Measurements from ENCODE around the gene PSMD5.

The PSMD5 gene

GRCh38 chr9:120842685-120843485, at the start of gene PSMD5:
Gene PSMD5 (minus strand): TSS chr9:120842922. CDS start chr9:120842909, 13 bp downstream.
- TF ChIP-seq CTCF (conservative IDR thresholded peaks at IDR 0.05) (no peak), ZFX (IDR thresholded peaks at IDR 0.05) (peak; percentile 53; the same call in 1 of the 2 replicates)
- H3K27ac ChIP-seq, result peak within 1 kb of the TSS; percentile 82

- TF ChIP-seq ZFX (IDR thresholded peaks at IDR 0.05) (no peak), CTCF (conservative IDR thresholded peaks at IDR 0.05) (no peak)
- no peak overlapping the region for H3K27ac ChIP-seq
Measured at GRCh38 chr9:120891884-120892747, 49.4 kb upstream of the PSMD5 start.

GRCh38 chr9:120891245-120891883, 48.6 kb upstream of the PSMD5 start:
- TF ChIP-seq CTCF (conservative IDR thresholded peaks at IDR 0.05) (no peak), ZFX (IDR thresholded peaks at IDR 0.05) (no peak)
- no peak overlapping the region for H3K27ac ChIP-seq

GRCh38 chr9:120890320-120891244, 47.9 kb upstream of the PSMD5 start:
- H3K27ac ChIP-seq, result peak overlapping the region; percentile 10; the same call in 1 of the 2 replicates
- no peak for TF ChIP-seq CTCF (conservative IDR thresholded peaks at IDR 0.05)
- TF ChIP-seq ZFX (IDR thresholded peaks at IDR 0.05), result no peak

GRCh38 chr9:120889606-120890271, 47.0 kb upstream of the PSMD5 start:
- H3K27ac ChIP-seq, result peak overlapping the region; percentile 31
- TF ChIP-seq ZFX (IDR thresholded peaks at IDR 0.05), result no peak

- H3K27ac ChIP-seq, result no peak overlapping the region
- TF ChIP-seq ZFX (IDR thresholded peaks at IDR 0.05), result no peak
- no peak for TF ChIP-seq CTCF (conservative IDR thresholded peaks at IDR 0.05)
Measured at GRCh38 chr9:120888626-120889025, 45.9 kb upstream of the PSMD5 start.

All from C4-2B (cell line).